ENCODE measurements around the gene MED28. TPM values are rescaled to one million over a fixed set of nuclear protein-coding genes. Genes with fewer than 3 reads are reported as not detected.
"Not testable (repeated sequence)": the region's sequence is repeated elsewhere in the genome, so short reads cannot be mapped to it uniquely, and the experiment has no call there.

The MED28 gene
- total and polyA plus RNA-seq, 2 donors (not counting 1 experiment from before 2014, with no cell fraction given), result 11.8 to 81.5 TPM

- Histone ChIP-seq H3K36me3 (replicated peaks in 1 of 2; ENCODE audit: control extremely low read depth in 1 of 2, control insufficient read depth in 1 of 2, extremely low read depth in 1 of 2, insufficient read depth in 2 of 2, low read length in 1 of 2) (no peaks in the 10 kb centered on the region), H3K27ac (ENCODE audit: low read length in 2 of 2) (no peak overlapping the region), H3K9ac (ENCODE audit: low read length) (no peak overlapping the region), H3K4me1 (ENCODE audit: control insufficient read depth in 2 of 2, insufficient read depth in 2 of 2, low read length in 2 of 2) (no peaks in the 10 kb centered on the region), H3K4me3 (ENCODE audit: control extremely low read depth in 1 of 5, extremely low read depth in 1 of 5, insufficient read depth in 1 of 5, low read depth in 2 of 5, low read length in 4 of 5) (no peak overlapping the region), H4K20me1 (ENCODE audit: control insufficient read depth, insufficient read depth, low read length, poor library complexity, severe bottlenecking) (no peaks in the 10 kb centered on the region), H3K4me2 (replicated peaks; ENCODE audit: low read depth, low read length, poor library complexity, severe bottlenecking) (no peak overlapping the region), H2AFZ (ENCODE audit: insufficient read depth, low read depth, low read length, poor library complexity, severe bottlenecking) (no peak overlapping the region), H3K79me2 (ENCODE audit: control insufficient read depth, insufficient read depth, low read length) (no peaks in the 10 kb centered on the region), H3K27me3 (replicated peaks in 1 of 4; ENCODE audit: control extremely low read depth in 1 of 4, control insufficient read depth in 3 of 4, insufficient read depth in 4 of 4, low read length in 3 of 4) (peaks cover 0 to 8% (median 0%) of the 10 kb centered on the region in 4 experiments), H3K9me3 (ENCODE audit: control extremely low read depth in 1 of 3, control insufficient read depth in 2 of 3, insufficient read depth in 1 of 3, low read length in 2 of 3) (peaks cover 0 to 9% (median 0%) of the 10 kb centered on the region in 3 donors)
- Mint-ChIP-seq H3K27ac (no peak overlapping the region), H3K27me3 (peaks cover 24% of the 10 kb centered on the region), H3K4me1 (no peaks in the 10 kb centered on the region), H3K4me3 (no peak overlapping the region), H3K9me3 (ENCODE audit: insufficient read depth) (no peaks in the 10 kb centered on the region)
- ATAC-seq (ENCODE audit: low read depth) (no peak), DNase-seq (no peak)
- 100% methylated on average over 1 of the region's 1 CpG for WGBS (ENCODE audit: insufficient coverage)
- no peak for TF ChIP-seq CTCF (IDR thresholded peaks at IDR 0.05)
- CTCF ChIA-PET, result no interaction called here
- intact Hi-C loops (cut with micrococcal nuclease), result no loop called here
- POLR2A ChIA-PET, result no interaction called here
Measured at GRCh38 chr4:17657090-17657489, 42.6 kb downstream of the MED28 start.

GRCh38 chr4:17657849-17658248 is 43.4 kb downstream of the MED28 start:
- Mint-ChIP-seq H3K9me3 (ENCODE audit: insufficient read depth) (no peaks in the 10 kb centered on the region), H3K27me3 (peaks cover 24% of the 10 kb centered on the region), H3K4me1 (no peaks in the 10 kb centered on the region), H3K4me3 (no peak overlapping the region), H3K27ac (no peak overlapping the region)
- Histone ChIP-seq H3K36me3 (replicated peaks in 1 of 2; ENCODE audit: control extremely low read depth in 1 of 2, control insufficient read depth in 1 of 2, extremely low read depth in 1 of 2, insufficient read depth in 2 of 2, low read length in 1 of 2) (no peaks in the 10 kb centered on the region), H3K9ac (ENCODE audit: low read length) (no peak overlapping the region), H3K4me1 (ENCODE audit: control insufficient read depth in 2 of 2, insufficient read depth in 2 of 2, low read length in 2 of 2) (no peaks in the 10 kb centered on the region), H3K79me2 (ENCODE audit: control insufficient read depth, insufficient read depth, low read length) (no peaks in the 10 kb centered on the region), H3K27ac (ENCODE audit: low read length in 2 of 2) (no peak overlapping the region), H3K9me3 (ENCODE audit: control extremely low read depth in 1 of 3, control insufficient read depth in 2 of 3, insufficient read depth in 1 of 3, low read length in 2 of 3) (peaks cover 0 to 6% (median 0%) of the 10 kb centered on the region in 3 donors), H3K27me3 (replicated peaks in 1 of 4; ENCODE audit: control extremely low read depth in 1 of 4, control insufficient read depth in 3 of 4, insufficient read depth in 4 of 4, low read length in 3 of 4) (peaks cover 0 to 5% (median 0%) of the 10 kb centered on the region in 4 experiments), H4K20me1 (ENCODE audit: control insufficient read depth, insufficient read depth, low read length, poor library complexity, severe bottlenecking) (no peaks in the 10 kb centered on the region), H3K4me2 (replicated peaks; ENCODE audit: low read depth, low read length, poor library complexity, severe bottlenecking) (no peak overlapping the region), H2AFZ (ENCODE audit: insufficient read depth, low read depth, low read length, poor library complexity, severe bottlenecking) (no peak overlapping the region), H3K4me3 (ENCODE audit: control extremely low read depth in 1 of 5, extremely low read depth in 1 of 5, insufficient read depth in 1 of 5, low read depth in 2 of 5, low read length in 4 of 5) (no peak overlapping the region)
- WGBS (ENCODE audit: insufficient coverage), result 81% methylated on average over 9 of the region's 9 CpGs
- ChIA-PET CTCF (interaction anchor here (0.6 kb wide), 1 partner anchor 109 kb away, joined by 3 read pairs; no protein-coding TSS in a partner anchor), POLR2A (no interaction called here)
- intact Hi-C loops (cut with micrococcal nuclease), result no loop called here
- no peak for DNase-seq
- no peak for ATAC-seq (ENCODE audit: low read depth)
- TF ChIP-seq EZH2 (IDR thresholded peaks at IDR 0.05; ENCODE audit: borderline replicate concordance, insufficient read depth, low read depth, low read length, poor library complexity, severe bottlenecking) (no peak), CTCF (IDR thresholded peaks at IDR 0.05) (no peak)

- H3K79me2 ChIP-seq (ENCODE audit: control insufficient read depth, insufficient read depth, low read length); H3K9me3 Mint-ChIP-seq (ENCODE audit: insufficient read depth); intact Hi-C loops (cut with micrococcal nuclease); H3K4me2 ChIP-seq (replicated peaks; ENCODE audit: low read depth, low read length, poor library complexity, severe bottlenecking); H3K27ac ChIP-seq (ENCODE audit: low read length in 2 of 2); H3K4me3 ChIP-seq (ENCODE audit: control extremely low read depth in 1 of 5, extremely low read depth in 1 of 5, insufficient read depth in 1 of 5, low read depth in 2 of 5, low read length in 4 of 5); H2AFZ ChIP-seq (ENCODE audit: insufficient read depth, low read depth, low read length, poor library complexity, severe bottlenecking); DNase-seq; H3K4me1 ChIP-seq (ENCODE audit: control insufficient read depth in 2 of 2, insufficient read depth in 2 of 2, low read length in 2 of 2); H3K27ac Mint-ChIP-seq; H3K36me3 ChIP-seq (replicated peaks in 1 of 2; ENCODE audit: control extremely low read depth in 1 of 2, control insufficient read depth in 1 of 2, extremely low read depth in 1 of 2, insufficient read depth in 2 of 2, low read length in 1 of 2); ATAC-seq (ENCODE audit: low read depth); H3K27me3 ChIP-seq (replicated peaks in 1 of 4; ENCODE audit: control extremely low read depth in 1 of 4, control insufficient read depth in 3 of 4, insufficient read depth in 4 of 4, low read length in 3 of 4); H3K4me3 Mint-ChIP-seq; POLR2A ChIA-PET; H4K20me1 ChIP-seq (ENCODE audit: control insufficient read depth, insufficient read depth, low read length, poor library complexity, severe bottlenecking); H3K9ac ChIP-seq (ENCODE audit: low read length); H3K9me3 ChIP-seq (ENCODE audit: control extremely low read depth in 1 of 3, control insufficient read depth in 2 of 3, insufficient read depth in 1 of 3, low read length in 2 of 3); CTCF ChIA-PET: not testable (repeated sequence)
- H3K4me1 Mint-ChIP-seq, result peaks cover 10% of the 10 kb centered on the region
- peaks cover 27% of the 10 kb centered on the region for H3K27me3 Mint-ChIP-seq
- WGBS (ENCODE audit: insufficient coverage), result 100% methylated on average over 2 of the region's 8 CpGs
Measured at GRCh38 chr4:17659196-17659595, 44.8 kb downstream of the MED28 start.

Data from B cell (primary cell).